Uterine smooth muscle cell (primary cell): ENCODE measurements around the gene SMCO3. TPM values are rescaled to one million over a fixed set of nuclear protein-coding genes. Genes with fewer than 3 reads are reported as not detected.

ENCODE experiments used
- total RNA-seq: library from RNA; depleted of rRNA; stranded (reverse); fragments of >200 nt; gene quantifications from 2 replicates; pipeline ENCODE4 v1.2.3, GENCODE V29; 2014

The SMCO3 gene
- 0.11 and 1.4 TPM in 2 replicates for total RNA-seq

DNA sequence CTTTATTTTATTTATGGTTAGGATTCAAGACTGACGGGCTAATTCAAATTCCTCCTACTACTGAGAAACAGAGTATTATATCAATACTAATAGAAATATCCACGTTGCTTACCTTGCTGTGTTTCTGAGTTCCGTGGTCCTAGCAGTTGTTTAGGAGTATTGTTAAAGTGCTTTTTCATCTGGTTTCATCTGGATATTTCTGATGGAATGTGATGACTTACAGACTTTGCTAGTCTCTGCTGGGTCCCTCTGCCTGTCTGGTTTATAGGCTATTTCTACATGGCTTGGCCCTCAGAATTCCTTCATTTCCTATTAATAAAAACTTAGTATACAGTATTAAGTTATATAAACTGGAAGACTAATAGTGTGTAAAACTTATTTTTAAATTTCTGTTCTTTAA lies at the start of gene SMCO3:
Gene SMCO3, minus strand, starts transcription at position 169 of the 400 bp plus-strand sequence. CDS start 7,502 bp downstream, outside the sequence.

GRCh38 chr12:14843425-14843887 lies 29.5 kb upstream of the SMCO3 start, which contains the start of gene ART4:
ART4 (minus strand) TSS chr12:14843526; CDS start chr12:14843113, 413 bp downstream.

DNA sequence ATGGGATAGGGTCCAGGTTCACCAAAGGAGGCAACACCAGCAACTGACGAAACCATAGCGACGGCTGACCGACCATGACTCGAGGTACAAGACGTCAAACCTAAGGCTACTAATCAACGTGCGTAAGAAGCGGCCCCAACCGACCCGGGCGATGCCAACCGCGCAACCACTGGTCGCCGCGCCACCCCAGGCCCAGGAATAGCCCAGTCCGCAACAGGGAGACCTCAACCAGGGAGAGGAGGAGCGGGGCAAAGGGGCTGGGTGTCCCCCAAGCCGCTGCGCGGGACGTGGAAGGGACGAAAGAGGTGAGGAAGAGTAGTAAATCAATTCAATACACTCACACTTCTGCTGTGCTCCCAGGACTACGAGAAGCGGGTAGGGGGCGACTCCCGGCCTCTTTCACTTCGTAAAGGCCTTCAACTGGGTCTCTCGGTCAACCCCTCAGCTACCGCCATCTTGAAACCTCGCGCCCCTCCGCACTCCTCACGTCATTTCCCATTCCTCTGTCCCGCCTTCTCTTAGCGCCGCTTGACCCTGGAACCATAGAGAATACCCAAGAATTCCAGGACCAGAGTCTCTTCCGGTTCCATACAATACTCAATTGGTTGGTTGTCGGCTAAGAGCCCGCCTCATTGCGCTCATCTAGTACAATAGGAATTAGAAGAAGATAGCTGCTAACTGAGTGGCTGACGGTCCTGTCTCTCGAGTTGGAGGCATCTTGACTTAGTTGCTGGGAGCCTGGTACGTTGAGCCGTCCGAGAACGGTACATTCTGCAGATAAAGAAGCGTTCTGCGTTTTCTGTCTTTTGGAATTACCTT lies 10.8 kb downstream of the SMCO3 start, which contains the start of the genes C12orf60 and WBP11:
Gene C12orf60, plus strand, starts transcription at position 660 of the 819 bp plus-strand sequence. CDS start 19,266 bp downstream, outside the sequence.
Gene WBP11, minus strand, starts transcription at position 468 of the 819 bp plus-strand sequence. CDS start 2,095 bp downstream, outside the sequence.

Other genes starting within 250 kb of the SMCO3 start
- gene PLBD1, start 246.3 kb downstream of the SMCO3 start, total RNA-seq = 1.4 and 1.5 TPM in 2 replicates
- gene GUCY2C, start 117.6 kb downstream of the SMCO3 start, total RNA-seq = not detected in 2 replicates
- 5.2 and 12.4 TPM in 2 replicates for gene WBP11, start 10.7 kb downstream of the SMCO3 start, total RNA-seq
- 0.50 and 0.66 TPM in 2 replicates for gene C12orf60, start 10.5 kb downstream of the SMCO3 start, total RNA-seq
- gene ART4, start 29.3 kb upstream of the SMCO3 start, total RNA-seq = not detected in 2 replicates
- 4.0 and 45.0 TPM in 2 replicates for gene MGP, start 71.7 kb upstream of the SMCO3 start, total RNA-seq
- gene ERP27, start 124.4 kb upstream of the SMCO3 start, total RNA-seq = not detected in 2 replicates
- 2.7 and 3.9 TPM in 2 replicates for gene ARHGDIB, start 147.4 kb upstream of the SMCO3 start, total RNA-seq
- gene PDE6H, start 158.9 kb upstream of the SMCO3 start, total RNA-seq = not detected in 2 replicates